ENCODE measurements around the gene VSTM2B.
"Not testable (repeated sequence)": the region's sequence is repeated elsewhere in the genome, so short reads cannot be mapped to it uniquely, and the experiment has no call there.

Gene VSTM2B

DNA sequence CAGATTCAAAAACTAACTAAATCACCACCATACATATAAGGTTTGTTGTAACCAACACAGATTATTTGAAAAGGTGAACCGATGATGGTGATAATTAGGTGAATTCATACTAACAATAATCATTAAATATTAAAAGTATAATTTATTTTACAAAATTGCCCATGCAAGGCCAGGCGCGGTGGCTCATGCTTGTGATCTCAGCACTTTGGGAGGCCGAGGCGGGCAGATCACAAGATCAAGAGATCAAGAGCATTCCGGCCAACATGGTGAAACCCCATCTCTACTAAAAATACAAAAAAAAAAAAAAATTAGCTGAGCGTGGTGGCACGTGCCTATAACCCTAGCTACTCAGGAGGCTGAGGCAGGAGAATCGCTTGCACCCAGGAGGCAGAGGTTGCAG lies 38.8 kb upstream of the VSTM2B start:
- not testable (repeated sequence) for H2AK5ac ChIP-seq (ENCODE audit: low read length, severe bottlenecking); H3K4ac ChIP-seq (ENCODE audit: low read depth in 1 of 2, low read length in 2 of 2); H3K18ac ChIP-seq (ENCODE audit: low read depth in 1 of 2, low read length in 2 of 2); H4K91ac ChIP-seq (ENCODE audit: low read length); H3K23ac ChIP-seq (ENCODE audit: low read length in 2 of 2); H3K4me3 ChIP-seq (ENCODE audit: insufficient read depth in 1 of 2, low read depth in 1 of 2, low read length in 2 of 2); H3K79me1 ChIP-seq (replicated peaks; ENCODE audit: low read length, poor library complexity, severe bottlenecking); H2BK120ac ChIP-seq (ENCODE audit: low read depth, low read length); H3K14ac ChIP-seq (ENCODE audit: low read length in 2 of 2); H3K27ac ChIP-seq (ENCODE audit: low read length, poor library complexity, severe bottlenecking); H2BK12ac ChIP-seq (ENCODE audit: low read length in 2 of 2); H3K4me2 ChIP-seq (ENCODE audit: low read length, poor library complexity, severe bottlenecking); H4K8ac ChIP-seq (ENCODE audit: low read length); H3K4me1 ChIP-seq (ENCODE audit: control insufficient read depth, insufficient read depth, low read depth, low read length); H3K9me3 ChIP-seq (ENCODE audit: control insufficient read depth, low read length); H3K36me3 ChIP-seq (ENCODE audit: control insufficient read depth in 1 of 2, insufficient read depth in 2 of 2, low read depth in 1 of 2, low read length in 2 of 2); H3K9ac ChIP-seq (ENCODE audit: low read length); H2BK15ac ChIP-seq (ENCODE audit: low read depth, poor library complexity, severe bottlenecking); DNase-seq; H2BK5ac ChIP-seq (ENCODE audit: low read depth, low read length, poor library complexity, severe bottlenecking); H2AFZ ChIP-seq (ENCODE audit: low read depth, low read length)
- peaks cover 0 to 16% of the 10 kb centered on the region in 2 experiments for H3K27me3 ChIP-seq (ENCODE audit: control insufficient read depth in 1 of 2, insufficient read depth in 1 of 2, low read length in 2 of 2)
- 87% methylated on average over 8 of the region's 9 CpGs for WGBS

DNA sequence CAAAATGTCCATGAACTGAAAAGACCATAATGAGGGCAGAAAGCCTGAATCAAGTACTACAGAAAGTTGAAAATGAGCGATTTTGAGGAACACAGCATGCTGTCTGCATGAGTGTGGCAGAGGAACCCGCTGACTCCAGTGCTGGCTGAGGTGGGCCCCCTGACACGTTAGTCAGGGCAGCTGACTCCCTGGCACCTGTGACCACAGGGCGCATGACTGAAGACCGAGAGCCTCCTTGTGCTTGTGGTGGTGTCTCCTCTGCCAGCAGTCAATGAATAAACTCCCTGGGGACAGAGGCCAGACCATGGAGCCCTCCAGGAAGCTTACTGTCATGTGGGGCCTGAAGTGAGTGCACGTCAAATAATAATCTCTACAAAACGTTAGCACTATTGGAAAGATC lies 38.4 kb upstream of the VSTM2B start:
- H3K23ac ChIP-seq (ENCODE audit: low read length in 2 of 2), result no peak overlapping the region
- 58% methylated on average over 5 of the region's 7 CpGs for WGBS

DNA sequence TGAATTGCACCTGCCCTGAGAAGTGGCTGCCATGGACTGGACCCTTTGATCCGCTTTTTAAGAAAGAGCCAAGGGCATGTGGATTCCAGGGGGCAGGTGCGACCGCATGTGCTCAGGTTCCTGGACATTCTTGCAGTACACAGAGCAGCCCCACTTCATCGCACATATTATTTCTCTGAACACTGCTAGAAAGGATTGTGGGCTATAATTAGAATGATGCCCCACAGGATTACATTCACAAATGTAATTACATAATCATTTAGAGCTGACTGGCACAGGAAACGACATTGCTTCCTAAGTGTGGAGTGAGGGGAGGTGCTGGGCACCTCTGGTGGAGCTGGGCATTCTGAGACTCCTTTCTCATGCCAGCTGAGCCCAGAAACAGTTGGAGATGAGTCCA lies 37.5 kb upstream of the VSTM2B start:
- DNase-seq, result no peak
- Histone ChIP-seq H3K14ac (ENCODE audit: low read length in 2 of 2) (no peak overlapping the region), H2BK15ac (ENCODE audit: low read depth, poor library complexity, severe bottlenecking) (no peak overlapping the region), H4K8ac (ENCODE audit: low read length) (no peak overlapping the region), H3K27ac (ENCODE audit: low read length, poor library complexity, severe bottlenecking) (no peak overlapping the region), H3K79me1 (replicated peaks; ENCODE audit: low read length, poor library complexity, severe bottlenecking) (no peaks in the 10 kb centered on the region), H2BK12ac (ENCODE audit: low read length in 2 of 2) (no peak overlapping the region), H2BK5ac (ENCODE audit: low read depth, low read length, poor library complexity, severe bottlenecking) (no peak overlapping the region), H4K91ac (ENCODE audit: low read length) (no peak overlapping the region), H3K9me3 (ENCODE audit: control insufficient read depth, low read length) (no peaks in the 10 kb centered on the region), H3K4me3 (ENCODE audit: insufficient read depth in 1 of 2, low read depth in 1 of 2, low read length in 2 of 2) (no peak overlapping the region), H3K4me2 (ENCODE audit: low read length, poor library complexity, severe bottlenecking) (no peak overlapping the region), H2AK5ac (ENCODE audit: low read length, severe bottlenecking) (no peak overlapping the region), H3K9ac (ENCODE audit: low read length) (no peak overlapping the region), H3K23ac (ENCODE audit: low read length in 2 of 2) (no peak overlapping the region), H3K36me3 (ENCODE audit: control insufficient read depth in 1 of 2, insufficient read depth in 2 of 2, low read depth in 1 of 2, low read length in 2 of 2) (no peaks in the 10 kb centered on the region), H2AFZ (ENCODE audit: low read depth, low read length) (no peak overlapping the region), H3K4ac (ENCODE audit: low read depth in 1 of 2, low read length in 2 of 2) (no peak overlapping the region), H3K18ac (ENCODE audit: low read depth in 1 of 2, low read length in 2 of 2) (no peak overlapping the region), H3K4me1 (ENCODE audit: control insufficient read depth, insufficient read depth, low read depth, low read length) (no peaks in the 10 kb centered on the region), H3K27me3 (ENCODE audit: control insufficient read depth in 1 of 2, insufficient read depth in 1 of 2, low read length in 2 of 2) (peaks cover 0 to 20% of the 10 kb centered on the region in 2 experiments), H2BK120ac (ENCODE audit: low read depth, low read length) (no peak overlapping the region)
- WGBS, result 54% methylated on average over 3 of the region's 5 CpGs

More for the DNA sequence above, 38.4 kb upstream of the VSTM2B start:
- Histone ChIP-seq H3K4me2 (ENCODE audit: low read length, poor library complexity, severe bottlenecking) (no peak overlapping the region), H2BK5ac (ENCODE audit: low read depth, low read length, poor library complexity, severe bottlenecking) (no peak overlapping the region), H3K18ac (ENCODE audit: low read depth in 1 of 2, low read length in 2 of 2) (no peak overlapping the region), H2BK12ac (ENCODE audit: low read length in 2 of 2) (no peak overlapping the region), H3K14ac (ENCODE audit: low read length in 2 of 2) (no peak overlapping the region), H2BK15ac (ENCODE audit: low read depth, poor library complexity, severe bottlenecking) (no peak overlapping the region), H3K9ac (ENCODE audit: low read length) (no peak overlapping the region), H4K91ac (ENCODE audit: low read length) (no peak overlapping the region), H3K4me3 (ENCODE audit: insufficient read depth in 1 of 2, low read depth in 1 of 2, low read length in 2 of 2) (no peak overlapping the region), H3K27ac (ENCODE audit: low read length, poor library complexity, severe bottlenecking) (no peak overlapping the region), H3K4ac (ENCODE audit: low read depth in 1 of 2, low read length in 2 of 2) (no peak overlapping the region), H3K36me3 (ENCODE audit: control insufficient read depth in 1 of 2, insufficient read depth in 2 of 2, low read depth in 1 of 2, low read length in 2 of 2) (no peaks in the 10 kb centered on the region), H3K27me3 (ENCODE audit: control insufficient read depth in 1 of 2, insufficient read depth in 1 of 2, low read length in 2 of 2) (peaks cover 0 to 19% of the 10 kb centered on the region in 2 experiments), H3K79me1 (replicated peaks; ENCODE audit: low read length, poor library complexity, severe bottlenecking) (no peaks in the 10 kb centered on the region), H3K4me1 (ENCODE audit: control insufficient read depth, insufficient read depth, low read depth, low read length) (no peaks in the 10 kb centered on the region), H4K8ac (ENCODE audit: low read length) (no peak overlapping the region), H2AFZ (ENCODE audit: low read depth, low read length) (no peak overlapping the region), H2AK5ac (ENCODE audit: low read length, severe bottlenecking) (no peak overlapping the region), H3K9me3 (ENCODE audit: control insufficient read depth, low read length) (no peaks in the 10 kb centered on the region), H2BK120ac (ENCODE audit: low read depth, low read length) (no peak overlapping the region)
- DNase-seq, result no peak

DNA sequence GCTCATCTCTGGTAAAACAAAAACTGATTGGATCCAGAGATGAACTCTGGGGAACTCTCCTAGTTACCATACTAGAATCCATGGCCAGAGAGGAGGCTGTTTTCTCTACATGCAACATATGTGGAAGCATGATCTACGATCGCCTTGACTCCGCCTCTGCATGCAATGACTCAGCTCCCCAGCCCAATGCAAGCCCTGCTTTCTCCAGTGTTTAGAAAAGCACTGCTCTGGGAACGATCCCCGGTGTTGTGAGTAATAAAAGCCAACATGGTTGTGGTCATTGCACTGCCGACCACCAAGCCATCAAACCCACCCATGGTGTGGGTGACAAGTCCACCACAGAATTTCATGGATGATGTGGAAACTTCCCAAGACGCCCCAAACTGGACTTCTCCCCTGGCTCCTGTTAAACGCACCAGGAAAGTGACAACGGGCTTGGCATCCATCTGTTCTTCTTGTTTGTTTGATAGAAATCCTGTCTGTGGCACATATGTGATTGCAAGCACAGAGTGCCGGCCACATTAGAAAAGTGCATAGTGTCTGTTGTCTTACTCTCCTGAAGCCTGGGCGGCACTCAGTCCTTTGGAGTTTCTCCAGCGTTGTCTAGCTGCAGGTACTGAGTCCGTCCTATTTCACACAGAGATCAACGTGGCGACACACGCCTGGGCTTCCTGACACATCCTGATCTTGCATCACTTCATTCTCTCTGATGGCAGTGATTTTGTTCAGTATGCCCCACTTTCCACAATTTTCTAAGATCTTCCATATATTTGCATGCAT lies 36.4 kb upstream of the VSTM2B start:
- H3K4me3 ChIP-seq (ENCODE audit: insufficient read depth in 1 of 2, low read depth in 1 of 2, low read length in 2 of 2), result no peak overlapping the region
- no peak overlapping the region for H2AK5ac ChIP-seq (ENCODE audit: low read length, severe bottlenecking)
- H3K36me3 ChIP-seq (ENCODE audit: control insufficient read depth in 1 of 2, insufficient read depth in 2 of 2, low read depth in 1 of 2, low read length in 2 of 2), result no peaks in the 10 kb centered on the region
- H2BK12ac ChIP-seq (ENCODE audit: low read length in 2 of 2), result no peak overlapping the region
- no peak overlapping the region for H3K18ac ChIP-seq (ENCODE audit: low read depth in 1 of 2, low read length in 2 of 2)
- no peak overlapping the region for H3K4me2 ChIP-seq (ENCODE audit: low read length, poor library complexity, severe bottlenecking)
- H4K8ac ChIP-seq (ENCODE audit: low read length), result no peak overlapping the region
- DNase-seq, result no peak
- H3K27me3 ChIP-seq (ENCODE audit: control insufficient read depth in 1 of 2, insufficient read depth in 1 of 2, low read length in 2 of 2), result peaks cover 0 to 24% of the 10 kb centered on the region in 2 experiments
- no peak overlapping the region for H3K27ac ChIP-seq (ENCODE audit: low read length, poor library complexity, severe bottlenecking)
- H3K9ac ChIP-seq (ENCODE audit: low read length), result no peak overlapping the region
- H3K79me1 ChIP-seq (replicated peaks; ENCODE audit: low read length, poor library complexity, severe bottlenecking), result no peaks in the 10 kb centered on the region
- no peak overlapping the region for H2BK5ac ChIP-seq (ENCODE audit: low read depth, low read length, poor library complexity, severe bottlenecking)
- H2BK120ac ChIP-seq (ENCODE audit: low read depth, low read length), result no peak overlapping the region
- no peak overlapping the region for H2BK15ac ChIP-seq (ENCODE audit: low read depth, poor library complexity, severe bottlenecking)
- H3K9me3 ChIP-seq (ENCODE audit: control insufficient read depth, low read length), result no peaks in the 10 kb centered on the region
- H3K4ac ChIP-seq (ENCODE audit: low read depth in 1 of 2, low read length in 2 of 2), result no peak overlapping the region
- no peak overlapping the region for H2AFZ ChIP-seq (ENCODE audit: low read depth, low read length)
- no peaks in the 10 kb centered on the region for H3K4me1 ChIP-seq (ENCODE audit: control insufficient read depth, insufficient read depth, low read depth, low read length)
- H4K91ac ChIP-seq (ENCODE audit: low read length), result no peak overlapping the region
- H3K23ac ChIP-seq (ENCODE audit: low read length in 2 of 2), result no peak overlapping the region
- H3K14ac ChIP-seq (ENCODE audit: low read length in 2 of 2), result no peak overlapping the region
- 83% methylated on average over 16 of the region's 16 CpGs for WGBS
